BLaER1 treated with 17β-estradiol and CSF1 and Interleukin-3, amounts not matched to agents 10 nM and 100 nM (cell line): Measurements from ENCODE around the gene SULT4A1.
A peak's percentile ranks its signal among the peaks of the same experiment; 100 is the strongest.

Experiments
- H3K27ac ChIP-seq, 11 experiments: shearing (Covaris generic); formaldehyde crosslinking; 2 replicates each; pipeline ENCODE4 v1.8.1; 2022
- H3K27me3 ChIP-seq, 11 experiments: shearing (Covaris generic); formaldehyde crosslinking; 2 replicates each; pipeline ENCODE4 v1.8.1; 2022
- H3K36me3 ChIP-seq, 11 experiments: shearing (Covaris generic); formaldehyde crosslinking; 2 replicates each; pipeline ENCODE4 v1.8.1; 2022
- H3K4me1 ChIP-seq, 10 experiments: shearing (Covaris generic); formaldehyde crosslinking; 2 replicates each; pipeline ENCODE4 v1.8.1; 2022
- H3K4me2 ChIP-seq, 11 experiments: shearing (Covaris generic); formaldehyde crosslinking; 2 replicates each; pipeline ENCODE4 v1.8.1; 2022
- H3K4me3 ChIP-seq, 10 experiments: shearing (Covaris generic); formaldehyde crosslinking; 2 replicates each; pipeline ENCODE4 v1.8.1; 2022
- H3K9ac ChIP-seq, 11 experiments: shearing (Covaris generic); formaldehyde crosslinking; 2 replicates each; pipeline ENCODE4 v1.8.1; 2022
- H3K9me3 ChIP-seq, 11 experiments: shearing (Covaris generic); formaldehyde crosslinking; replicated peaks in 1 of 11; 2 replicates each; pipeline ENCODE4 v1.8.1; 2022
- H4K20me1 ChIP-seq, 11 experiments: shearing (Covaris generic); formaldehyde crosslinking; 2 replicates each; pipeline ENCODE4 v1.8.1; 2022
- Cebpa-rat ChIP-seq, 11 experiments: shearing (Covaris generic); IDR thresholded peaks; 2 replicates each; pipeline ENCODE4 v1.8.1; 2022

Gene SULT4A1

GRCh38 chr22:43829904-43830851 lies 32.1 kb downstream of the SULT4A1 start:
- Histone ChIP-seq H3K27ac (peak overlapping the region in 7 of 11 experiments; percentile 16 to 93 (median 83); a peak in 12 of 22 replicates), H3K4me3 (peak overlapping the region in 3 of 10 experiments; percentile 13 to 47 (median 16); a peak in 4 of 20 replicates), H3K27me3 (peaks cover 0 to 16% (median 0%) of the 10 kb centered on the region in 11 experiments; a peak in 5 of 22 replicates), H4K20me1 (0 out of 22 replicates have a peak, but pooled peaks cover 0 to 5% (median 0%) of the 10 kb centered on the region in 11 experiments), H3K4me1 (peaks cover 41 to 86% (median 73%) of the 10 kb centered on the region in 10 experiments), H3K36me3 (no peaks in the 10 kb centered on the region), H3K9me3 (no peaks in the 10 kb centered on the region), H3K9ac (peak overlapping the region in 7 of 11 experiments; percentile 2 to 81 (median 74); a peak in 12 of 22 replicates), H3K4me2 (peak overlapping the region; percentile 58 to 95 (median 87))
- TF ChIP-seq Cebpa-rat (IDR thresholded peaks at IDR 0.05): peak in 4 of 11 experiments; percentile 78 to 96 (median 84); a peak in 8 of 22 replicates

GRCh38 chr22:43828998-43829782 lies 33.1 kb downstream of the SULT4A1 start:
- peak overlapping the region in 6 of 11 experiments; percentile 38 to 81 (median 76); a peak in 11 of 22 replicates for H3K9ac ChIP-seq
- peak overlapping the region in 7 of 11 experiments; percentile 16 to 93 (median 83); a peak in 13 of 22 replicates for H3K27ac ChIP-seq
- 0 out of 22 replicates have a peak, but pooled peaks cover 0 to 5% (median 0%) of the 10 kb centered on the region in 11 experiments for H4K20me1 ChIP-seq
- TF ChIP-seq Cebpa-rat (IDR thresholded peaks at IDR 0.05): peak in 3 of 11 experiments; percentile 66 to 89 (median 72); a peak in 6 of 22 replicates
- H3K4me1 ChIP-seq: peaks cover 41 to 83% (median 70%) of the 10 kb centered on the region in 10 experiments
- H3K9me3 ChIP-seq: no peaks in the 10 kb centered on the region
- no peaks in the 10 kb centered on the region for H3K36me3 ChIP-seq
- peak overlapping the region in 4 of 10 experiments; percentile 13 to 47 (median 20); a peak in 5 of 20 replicates for H3K4me3 ChIP-seq
- H3K4me2 ChIP-seq: peak overlapping the region; percentile 58 to 95 (median 87)
- peaks cover 0 to 16% (median 0%) of the 10 kb centered on the region in 11 experiments; a peak in 5 of 22 replicates for H3K27me3 ChIP-seq

DNA sequence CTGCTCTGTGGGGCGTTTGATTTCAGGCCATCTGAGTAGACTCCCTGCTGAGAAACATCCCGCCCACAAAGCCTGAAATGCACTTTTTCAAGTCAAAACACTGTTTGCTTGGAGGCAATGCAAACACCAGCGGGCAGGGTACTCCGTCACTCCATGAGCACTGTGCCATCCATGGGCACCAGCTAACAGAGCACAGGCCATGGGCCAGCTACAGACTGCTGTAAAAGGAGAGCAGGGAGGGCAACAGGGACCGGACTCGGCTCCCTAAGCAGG lies 33.7 kb downstream of the SULT4A1 start:
- no peaks in the 10 kb centered on the region for H3K9me3 ChIP-seq
- peak overlapping the region; percentile 58 to 95 (median 87); a peak in 19 of 22 replicates for H3K4me2 ChIP-seq
- peak overlapping the region in 5 of 11 experiments; percentile 48 to 81 (median 78); a peak in 9 of 22 replicates for H3K9ac ChIP-seq

GRCh38 chr22:43827926-43828724 lies 34.2 kb downstream of the SULT4A1 start:
- Histone ChIP-seq H3K36me3 (no peaks in the 10 kb centered on the region), H3K27ac (peak overlapping the region in 5 of 11 experiments; percentile 57 to 93 (median 88); a peak in 10 of 22 replicates), H4K20me1 (0 out of 22 replicates have a peak, but pooled peaks cover 0 to 5% (median 0%) of the 10 kb centered on the region in 11 experiments), H3K9ac (peak overlapping the region in 5 of 11 experiments; percentile 48 to 81 (median 78); a peak in 9 of 22 replicates), H3K27me3 (peaks cover 0 to 16% (median 0%) of the 10 kb centered on the region in 11 experiments; a peak in 5 of 22 replicates), H3K4me3 (no peak overlapping the region), H3K4me2 (peak overlapping the region; percentile 58 to 95 (median 87); a peak in 18 of 22 replicates), H3K4me1 (peaks cover 41 to 74% (median 64%) of the 10 kb centered on the region in 10 experiments), H3K9me3 (no peaks in the 10 kb centered on the region)
- no peak for TF ChIP-seq Cebpa-rat (IDR thresholded peaks at IDR 0.05)

More for the DNA sequence above, 33.7 kb downstream of the SULT4A1 start:
- H3K27me3 ChIP-seq: peaks cover 0 to 16% (median 0%) of the 10 kb centered on the region in 11 experiments; a peak in 5 of 22 replicates
- H3K27ac ChIP-seq: peak overlapping the region in 6 of 11 experiments; percentile 57 to 93 (median 86); a peak in 13 of 22 replicates
- no peak for TF ChIP-seq Cebpa-rat (IDR thresholded peaks at IDR 0.05)
- H4K20me1 ChIP-seq: 0 out of 22 replicates have a peak, but pooled peaks cover 0 to 5% (median 0%) of the 10 kb centered on the region in 11 experiments
- H3K4me1 ChIP-seq: peaks cover 41 to 78% (median 66%) of the 10 kb centered on the region in 10 experiments
- no peaks in the 10 kb centered on the region for H3K36me3 ChIP-seq
- H3K4me3 ChIP-seq: peak overlapping the region in 1 of 10 experiments; percentile 16; a peak in 1 of 20 replicates

GRCh38 chr22:43827003-43827735 lies 35.1 kb downstream of the SULT4A1 start:
- Histone ChIP-seq H3K4me3 (no peak overlapping the region), H3K4me1 (peaks cover 41 to 65% (median 58%) of the 10 kb centered on the region in 10 experiments), H3K4me2 (peak overlapping the region; percentile 20 to 95 (median 87); a peak in 21 of 22 replicates), H3K9ac (peak overlapping the region in 5 of 11 experiments; percentile 1 to 81 (median 14); a peak in 2 of 22 replicates), H3K27me3 (peaks cover 0 to 16% (median 0%) of the 10 kb centered on the region in 11 experiments; a peak in 5 of 22 replicates), H3K27ac (peak overlapping the region in 1 of 11 experiments; percentile 93; a peak in 2 of 22 replicates), H4K20me1 (0 out of 22 replicates have a peak, but pooled peaks cover 0 to 5% (median 0%) of the 10 kb centered on the region in 11 experiments), H3K36me3 (no peaks in the 10 kb centered on the region), H3K9me3 (no peaks in the 10 kb centered on the region)
- TF ChIP-seq Cebpa-rat (IDR thresholded peaks at IDR 0.05): no peak

DNA sequence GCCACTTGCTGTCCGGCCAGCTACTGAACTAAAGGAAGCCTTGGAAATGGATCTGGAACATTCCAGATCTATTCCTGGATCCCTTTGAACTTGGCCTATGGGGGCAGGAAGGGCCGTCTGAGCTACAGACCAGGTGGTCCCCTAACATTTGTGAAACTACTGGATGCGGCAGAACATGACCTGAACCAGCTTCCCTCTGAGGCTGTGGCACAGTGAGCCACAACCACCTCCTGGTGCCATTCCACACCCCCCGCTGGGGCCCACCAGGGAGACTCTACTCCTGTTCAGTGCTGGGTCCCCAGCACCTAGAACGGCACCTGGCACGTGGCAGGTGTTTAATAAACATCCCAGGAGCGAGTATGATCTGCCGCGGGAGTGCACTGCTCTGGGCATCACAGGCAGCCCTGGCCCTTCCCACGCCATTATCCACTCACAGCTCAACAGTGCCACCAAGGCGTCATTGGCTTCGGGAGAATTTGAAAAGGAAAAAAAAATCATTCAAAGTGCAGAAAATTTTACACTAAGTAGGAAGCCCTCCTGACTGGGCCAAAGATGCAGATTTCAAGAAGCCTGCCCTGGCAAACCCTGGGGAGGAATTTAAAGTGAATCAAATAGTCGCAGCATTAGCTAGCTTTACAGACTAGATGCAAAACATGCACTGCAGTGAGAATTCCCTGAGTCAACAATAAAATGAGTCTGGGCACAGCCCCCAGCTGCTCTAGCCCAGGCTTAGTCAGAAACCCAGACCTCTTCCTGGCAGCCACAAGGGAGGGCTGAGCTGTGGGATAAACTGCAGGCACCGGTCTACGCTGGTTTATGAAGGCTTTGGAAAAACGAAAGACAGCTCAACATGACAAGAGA lies 35.9 kb downstream of the SULT4A1 start:
- Histone ChIP-seq H3K36me3 (no peaks in the 10 kb centered on the region), H3K27me3 (peaks cover 0 to 16% (median 0%) of the 10 kb centered on the region in 11 experiments; a peak in 5 of 22 replicates), H3K4me2 (peak overlapping the region; percentile 20 to 95 (median 87)), H3K4me1 (peaks cover 41 to 58% (median 56%) of the 10 kb centered on the region in 10 experiments), H4K20me1 (peaks cover 0 to 6% (median 0%) of the 10 kb centered on the region in 11 experiments; a peak in 1 of 22 replicates), H3K9me3 (no peaks in the 10 kb centered on the region), H3K4me3 (no peak overlapping the region), H3K27ac (peak overlapping the region in 1 of 11 experiments; percentile 8; a peak in 1 of 22 replicates), H3K9ac (peak overlapping the region in 5 of 11 experiments; percentile 1 to 16 (median 14); a peak in 2 of 22 replicates)
- no peak for TF ChIP-seq Cebpa-rat (IDR thresholded peaks at IDR 0.05)
